ENCODE measurements around the gene CMTM3. TPM values are rescaled to one million over a fixed set of nuclear protein-coding genes. Genes with fewer than 3 reads are reported as not detected.
A peak's percentile ranks its signal among the peaks of the same experiment; 100 is the strongest.

Gene CMTM3
- total and polyA plus RNA-seq, 2 experiments from 2014 or later: 48.9 to 92.2 TPM

DNA sequence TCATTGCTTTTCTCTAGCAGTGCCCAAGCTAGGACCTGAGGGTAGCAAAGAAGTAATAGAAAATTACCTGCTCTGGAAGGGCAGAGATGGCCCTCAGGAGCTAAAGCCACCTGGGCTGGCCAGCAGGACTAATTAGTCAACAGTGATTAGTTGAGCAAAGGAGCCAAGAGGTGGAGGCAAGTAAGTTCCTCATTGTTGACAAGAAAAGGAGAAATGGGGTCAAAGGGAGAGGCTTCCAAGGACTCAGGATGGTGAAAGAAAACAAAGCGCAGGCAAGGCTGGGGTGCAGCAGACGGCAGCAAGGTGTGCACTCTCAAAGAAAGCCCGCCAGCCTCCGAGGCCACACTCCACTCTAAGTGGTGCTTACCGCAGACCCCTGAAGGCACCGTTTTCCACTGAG is 47.5 kb downstream of the CMTM3 start:
- no peak overlapping the region for H3K27ac ChIP-seq
- H3K4me3 ChIP-seq: no peak overlapping the region

DNA sequence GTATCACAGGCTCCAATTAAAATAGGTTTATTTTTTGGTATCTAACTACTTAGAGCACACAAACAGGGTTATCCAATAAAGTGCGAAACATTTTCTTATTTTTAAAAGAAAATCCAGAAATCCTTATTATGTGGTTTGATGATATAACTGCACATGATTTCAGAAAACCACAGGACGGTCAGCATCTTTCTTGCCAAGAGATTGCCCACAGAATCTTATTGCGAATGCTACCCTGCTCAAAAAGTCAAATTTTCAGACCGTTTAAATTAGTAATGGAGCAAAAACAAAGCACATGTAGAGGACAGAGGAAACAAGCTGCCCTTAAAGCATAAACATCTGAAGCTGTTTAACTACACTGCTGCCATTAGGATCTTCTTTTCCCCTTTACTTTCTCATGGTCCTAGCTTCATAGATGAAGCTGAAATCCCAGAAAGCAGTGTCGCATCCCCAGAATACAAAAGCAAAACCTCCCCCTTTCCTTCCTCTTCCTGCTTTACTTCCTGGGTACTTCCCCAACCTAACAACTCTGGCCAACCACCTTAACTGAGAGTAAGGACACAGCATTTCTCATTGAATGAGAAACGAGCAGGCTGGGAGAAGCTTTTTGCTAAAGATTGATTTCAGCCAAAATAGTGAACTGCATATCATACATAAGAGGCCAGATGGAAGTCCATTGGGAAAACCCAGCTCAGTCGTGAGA is 48.3 kb downstream of the CMTM3 start:
- H3K4me3 ChIP-seq: no peak overlapping the region
- no peaks in the 10 kb centered on the region for H3K36me3 ChIP-seq
- H3K27me3 ChIP-seq: no peaks in the 10 kb centered on the region
- peak in 1 of 2 donors; percentile 25 for DNase-seq (ENCODE audit: low read depth in 1 of 2, low spot score in 1 of 2)
- H3K27ac ChIP-seq: no peak overlapping the region
- no peaks in the 10 kb centered on the region for H3K9me3 ChIP-seq (ENCODE audit: low read depth)
- H3K4me1 ChIP-seq (ENCODE audit: low read depth): peaks cover 5% of the 10 kb centered on the region
- TF ChIP-seq, protein P1, sequence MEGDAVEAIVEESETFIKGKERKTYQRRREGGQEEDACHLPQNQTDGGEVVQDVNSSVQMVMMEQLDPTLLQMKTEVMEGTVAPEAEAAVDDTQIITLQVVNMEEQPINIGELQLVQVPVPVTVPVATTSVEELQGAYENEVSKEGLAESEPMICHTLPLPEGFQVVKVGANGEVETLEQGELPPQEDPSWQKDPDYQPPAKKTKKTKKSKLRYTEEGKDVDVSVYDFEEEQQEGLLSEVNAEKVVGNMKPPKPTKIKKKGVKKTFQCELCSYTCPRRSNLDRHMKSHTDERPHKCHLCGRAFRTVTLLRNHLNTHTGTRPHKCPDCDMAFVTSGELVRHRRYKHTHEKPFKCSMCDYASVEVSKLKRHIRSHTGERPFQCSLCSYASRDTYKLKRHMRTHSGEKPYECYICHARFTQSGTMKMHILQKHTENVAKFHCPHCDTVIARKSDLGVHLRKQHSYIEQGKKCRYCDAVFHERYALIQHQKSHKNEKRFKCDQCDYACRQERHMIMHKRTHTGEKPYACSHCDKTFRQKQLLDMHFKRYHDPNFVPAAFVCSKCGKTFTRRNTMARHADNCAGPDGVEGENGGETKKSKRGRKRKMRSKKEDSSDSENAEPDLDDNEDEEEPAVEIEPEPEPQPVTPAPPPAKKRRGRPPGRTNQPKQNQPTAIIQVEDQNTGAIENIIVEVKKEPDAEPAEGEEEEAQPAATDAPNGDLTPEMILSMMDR (IDR thresholded peaks at IDR 0.05; ENCODE audit: low read depth, low read length): no peak

More for the DNA sequence above, 47.5 kb downstream of the CMTM3 start:
- no peaks in the 10 kb centered on the region for H3K36me3 ChIP-seq
- no peaks in the 10 kb centered on the region for H3K9me3 ChIP-seq (ENCODE audit: low read depth)
- H3K27me3 ChIP-seq: no peaks in the 10 kb centered on the region
- peaks cover 5% of the 10 kb centered on the region for H3K4me1 ChIP-seq (ENCODE audit: low read depth)
- DNase-seq (ENCODE audit: low read depth in 1 of 2, low spot score in 1 of 2): no peak
- TF ChIP-seq, protein P1 (IDR thresholded peaks at IDR 0.05; ENCODE audit: low read depth, low read length): no peak

DNA sequence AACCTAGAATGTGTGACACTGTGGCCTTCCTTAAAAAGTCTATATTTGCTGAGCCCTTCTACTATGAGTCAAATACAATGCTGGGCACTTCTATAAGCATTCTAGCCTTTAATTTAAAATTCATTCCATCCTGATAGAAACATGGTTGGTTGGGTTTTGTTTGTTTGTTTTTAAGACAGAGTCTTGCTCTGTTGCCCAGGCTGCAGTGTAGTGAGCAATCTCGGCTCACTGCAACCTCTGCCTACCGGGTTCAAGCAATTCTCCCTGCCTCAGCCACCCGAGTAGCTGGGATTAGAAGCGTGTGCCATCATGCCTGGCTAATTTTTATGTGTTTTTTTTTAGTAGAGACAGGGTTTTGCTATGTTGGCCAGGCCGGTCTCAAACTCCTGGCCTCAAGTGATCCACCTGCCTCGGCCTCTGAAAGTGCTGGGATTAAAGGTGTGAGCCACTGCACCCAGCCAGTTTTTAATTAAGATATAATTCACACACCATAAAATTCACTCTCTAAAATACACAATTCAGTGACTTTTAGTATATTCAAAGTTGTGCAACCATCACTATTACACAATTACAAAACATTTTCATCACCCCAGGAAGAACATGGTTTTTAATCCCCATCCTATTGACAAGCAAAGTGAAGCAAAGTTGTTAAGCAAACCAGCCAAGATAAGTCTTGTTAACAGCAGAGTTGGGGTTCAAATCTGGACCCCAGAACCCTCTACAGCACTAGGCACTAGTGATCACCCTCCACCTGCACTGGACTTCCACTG is 49.3 kb downstream of the CMTM3 start:
- DNase-seq (ENCODE audit: low read depth in 1 of 2, low spot score in 1 of 2): peak in 1 of 2 donors; percentile 50
- H3K27me3 ChIP-seq: no peaks in the 10 kb centered on the region
- no peak overlapping the region for H3K27ac ChIP-seq
- peaks cover 5% of the 10 kb centered on the region for H3K4me1 ChIP-seq (ENCODE audit: low read depth)
- TF ChIP-seq, protein P1 (IDR thresholded peaks at IDR 0.05; ENCODE audit: low read depth, low read length): no peak
- H3K4me3 ChIP-seq: no peak overlapping the region
- no peaks in the 10 kb centered on the region for H3K36me3 ChIP-seq
- H3K9me3 ChIP-seq (ENCODE audit: low read depth): no peaks in the 10 kb centered on the region

DNA sequence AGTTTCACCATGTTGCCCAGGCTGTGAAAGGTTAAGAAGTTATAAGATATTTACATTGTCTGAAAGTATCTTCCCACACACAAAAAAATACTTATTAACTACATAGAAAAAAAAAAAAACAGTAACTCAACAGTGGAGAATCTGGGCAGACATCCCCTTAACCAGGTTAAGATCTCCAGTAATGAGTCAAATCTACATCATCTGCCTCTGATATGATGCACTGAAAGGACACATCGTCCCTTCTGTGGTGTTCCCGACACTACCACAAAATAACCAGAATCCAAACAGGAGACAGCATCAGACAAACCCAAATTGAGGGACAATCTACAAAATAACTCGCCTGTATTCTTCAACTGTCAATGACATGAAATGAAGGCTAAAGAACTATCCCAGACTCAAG is 52.0 kb downstream of the CMTM3 start:
- Histone ChIP-seq H3K9me3 (ENCODE audit: low read depth) (no peaks in the 10 kb centered on the region), H3K4me3 (no peak overlapping the region), H3K27me3 (no peaks in the 10 kb centered on the region), H3K27ac (no peak overlapping the region), H3K4me1 (ENCODE audit: low read depth) (peaks cover 14% of the 10 kb centered on the region), H3K36me3 (no peaks in the 10 kb centered on the region)
- TF ChIP-seq, protein P1 (IDR thresholded peaks at IDR 0.05; ENCODE audit: low read depth, low read length): no peak
- DNase-seq (ENCODE audit: low read depth in 1 of 2, low spot score in 1 of 2): no peak

DNA sequence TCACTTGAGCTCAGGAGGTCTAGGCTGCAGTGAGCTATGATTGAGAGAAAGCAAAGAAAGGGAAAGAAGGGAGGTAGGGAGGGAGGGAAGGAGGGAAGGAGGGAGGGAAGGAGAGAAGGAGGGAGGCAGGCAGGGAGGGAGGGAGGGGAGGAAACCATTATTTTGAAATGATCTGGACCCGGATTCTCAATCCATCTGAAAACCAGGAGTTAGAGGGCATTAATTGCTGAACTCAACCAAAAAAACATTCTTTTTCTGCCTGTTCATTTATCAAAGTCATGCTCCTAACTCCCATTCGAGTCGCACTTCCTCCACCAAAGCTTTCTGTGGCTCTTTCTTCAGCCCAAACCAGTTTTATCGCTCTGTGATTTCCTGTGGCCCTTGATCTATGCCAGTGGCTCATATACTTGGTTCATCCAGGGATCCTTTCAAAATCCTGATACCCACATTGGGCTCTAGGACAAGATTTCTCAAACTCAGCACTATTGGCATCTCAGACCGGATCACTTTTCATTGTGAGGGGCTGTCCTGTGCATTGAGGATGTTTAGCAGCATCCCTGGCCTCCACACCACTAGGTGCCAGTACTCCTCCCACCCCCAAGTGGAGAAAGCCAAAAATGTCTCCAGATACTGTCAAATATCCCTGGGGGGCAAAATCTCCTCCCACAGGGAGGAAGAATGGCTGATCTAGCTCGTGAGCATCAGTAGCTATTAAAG is 53.8 kb downstream of the CMTM3 start:
- TF ChIP-seq, protein P1 (IDR thresholded peaks at IDR 0.05; ENCODE audit: low read depth, low read length): peak; percentile 3
- H3K27me3 ChIP-seq: no peaks in the 10 kb centered on the region
- H3K9me3 ChIP-seq (ENCODE audit: low read depth): no peaks in the 10 kb centered on the region
- no peak overlapping the region for H3K4me3 ChIP-seq
- H3K27ac ChIP-seq: no peak overlapping the region
- DNase-seq (ENCODE audit: low read depth in 1 of 2, low spot score in 1 of 2): no peak
- no peaks in the 10 kb centered on the region for H3K36me3 ChIP-seq
- peaks cover 30% of the 10 kb centered on the region for H3K4me1 ChIP-seq (ENCODE audit: low read depth)
